HEK293 (cell line): ENCODE results near the gene KCNQ1.
A peak's percentile ranks its signal among the peaks of the same experiment; 100 is the strongest.

Experiments used
- CTCF ChIA-PET: fragments of 350-600 bp; formaldehyde crosslinking; extraction: SDS; loops from one replicate; lab custom pipeline; 2021; ENCODE audit warnings: antibody characterized with exemption; lab: Yijun Ruan, JAX
- POLR2A ChIA-PET: fragments of 300-600 bp; formaldehyde crosslinking; extraction: SDS; loops from one replicate; lab custom pipeline; 2020; ENCODE audit warnings: antibody characterized with exemption, inconsistent platforms; lab: Yijun Ruan, JAX
- H3K27ac ChIP-seq: fragments of 200-500 bp; sonication (Bioruptor generic); 2 replicates; pipeline ENCODE4 v1.5.1; 2014; ENCODE audit warnings: low read depth, low read length, control low read depth, inconsistent platforms; ENCODE audit errors: extremely low read depth
- H3K36me3 ChIP-seq, 2 experiments: fragments of 200-500 bp in 1 of 2; sonication (Bioruptor generic) in 1 of 2; 1 replicate in 1 of 2; 2 replicates in 1 of 2; pipeline ENCODE4 v1.5.1; 2014 to 2017; ENCODE audit warnings: inconsistent platforms in 2 of 2, low read length in 2 of 2; ENCODE audit not compliant: control insufficient read depth in 2 of 2, insufficient read depth in 1 of 2
- H3K4me1 ChIP-seq: fragments of 200-500 bp; sonication (Bioruptor generic); 2 replicates; pipeline ENCODE4 v1.5.1; 2014; ENCODE audit warnings: mild to moderate bottlenecking, low read length, inconsistent platforms; ENCODE audit not compliant: control insufficient read depth, insufficient read depth
- H3K4me3 ChIP-seq: 2 replicates; pipeline ENCODE4 v1.5.1; 2011; ENCODE audit warnings: low read depth, mild to moderate bottlenecking, control low read depth, low read length, moderate library complexity
- H3K9me3 ChIP-seq: fragments of 200-500 bp; sonication (Bioruptor generic); 2 replicates; pipeline ENCODE4 v1.5.1; 2014; ENCODE audit warnings: low read depth, low read length, inconsistent platforms; ENCODE audit not compliant: control insufficient read depth, insufficient read depth
- BCL11A ChIP-seq: fragments of 450-650 bp; formaldehyde crosslinking; IDR thresholded peaks from 2 replicates; pipeline ENCODE4 v1.5.1; 2016; ENCODE audit warnings: low read depth, missing biosample characterization, missing genetic modification characterization
- ZNF146 ChIP-seq: fragments of 450-650 bp; formaldehyde crosslinking; IDR thresholded peaks from 2 replicates; pipeline ENCODE4 v1.5.1; 2016; ENCODE audit warnings: missing biosample characterization, missing genetic modification characterization
- ZNF174 ChIP-seq: fragments of 450-650 bp; formaldehyde crosslinking; IDR thresholded peaks from 2 replicates; pipeline ENCODE4 v1.5.0; 2017; ENCODE audit warnings: missing biosample characterization, mild to moderate bottlenecking, missing genetic modification characterization
- ZNF354C ChIP-seq: fragments of 450-650 bp; formaldehyde crosslinking; IDR thresholded peaks from 2 replicates; pipeline ENCODE4 v1.5.1; 2016; ENCODE audit warnings: missing biosample characterization, missing genetic modification characterization, low read depth, borderline replicate concordance
- ZNF394 ChIP-seq: fragments of 450-650 bp; formaldehyde crosslinking; IDR thresholded peaks from 2 replicates; pipeline ENCODE4 v1.5.1; 2016; ENCODE audit warnings: missing biosample characterization, missing genetic modification characterization, mild to moderate bottlenecking, moderate library complexity, borderline replicate concordance
- ZNF544 ChIP-seq: fragments of 450-650 bp; formaldehyde crosslinking; IDR thresholded peaks from 2 replicates; pipeline ENCODE4 v1.5.0; 2017; ENCODE audit warnings: missing biosample characterization, missing genetic modification characterization
- ZNF549 ChIP-seq: fragments of 450-650 bp; IDR thresholded peaks from 2 replicates; pipeline ENCODE4 v1.5.1; 2018; ENCODE audit warnings: missing biosample characterization, missing genetic modification characterization, mild to moderate bottlenecking, inconsistent platforms, moderate library complexity
- ZNF707 ChIP-seq: fragments of 450-650 bp; formaldehyde crosslinking; IDR thresholded peaks from 2 replicates; pipeline ENCODE4 v1.5.1; 2016; ENCODE audit warnings: missing biosample characterization, missing genetic modification characterization
- ZNF747 ChIP-seq: fragments of 450-650 bp; formaldehyde crosslinking; IDR thresholded peaks from 2 replicates; pipeline ENCODE4 v1.5.1; 2016; ENCODE audit warnings: missing biosample characterization, missing genetic modification characterization
- TF ChIP-seq, protein P1 (sequence below): fragments of 450-650 bp; formaldehyde crosslinking; IDR thresholded peaks from 2 replicates; pipeline ENCODE4 v1.5.1; 2016; ENCODE audit warnings: missing biosample characterization, missing genetic modification characterization
- TF ChIP-seq, protein P2 (sequence below): fragments of 450-650 bp; formaldehyde crosslinking; IDR thresholded peaks from 2 replicates; pipeline ENCODE4 v1.5.1; 2016; ENCODE audit warnings: missing biosample characterization, missing genetic modification characterization
- TF ChIP-seq, protein P3 (sequence below): fragments of 450-650 bp; formaldehyde crosslinking; IDR thresholded peaks from 2 replicates; pipeline ENCODE4 v1.5.1; 2016; ENCODE audit warnings: missing biosample characterization, missing genetic modification characterization
- TF ChIP-seq, protein P4 (sequence below): sonication (generic); formaldehyde crosslinking; IDR thresholded peaks from 2 replicates; pipeline ENCODE4 v1.8.1; 2022; ENCODE audit warnings: mild to moderate bottlenecking, moderate library complexity, missing genetic modification reagents
- TF ChIP-seq, protein P5 (sequence below): fragments of 450-650 bp; formaldehyde crosslinking; IDR thresholded peaks from 2 replicates; pipeline ENCODE4 v1.5.1; 2016; ENCODE audit warnings: missing biosample characterization, missing genetic modification characterization

The KCNQ1 gene

DNA sequence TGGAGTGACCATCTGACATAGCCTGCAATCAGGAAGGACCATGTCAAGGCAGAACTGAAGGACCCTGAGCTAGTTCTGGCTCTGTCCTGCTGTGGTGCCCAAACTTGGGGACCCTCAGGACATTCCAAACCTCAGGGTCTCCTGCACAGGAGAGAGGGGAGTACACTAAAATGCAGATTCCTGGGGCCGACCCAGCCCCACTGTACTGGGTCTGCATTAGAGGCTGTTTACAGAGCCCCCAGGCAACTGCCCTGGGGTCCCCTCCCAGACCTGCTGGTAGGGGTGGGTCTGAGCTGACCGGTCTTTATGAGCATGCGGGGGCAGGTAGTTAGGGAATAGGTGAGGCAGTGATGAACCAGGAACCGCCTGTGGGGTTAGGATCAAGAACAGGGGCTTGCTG lies 7.3 kb upstream of the KCNQ1 start:
- TF ChIP-seq ZNF707 (tag by site-specific recombination) (no peak), ZNF544 (no peak), BCL11A (no peak), ZNF747 (tag by site-specific recombination) (no peak)
- TF ChIP-seq, protein P1, sequence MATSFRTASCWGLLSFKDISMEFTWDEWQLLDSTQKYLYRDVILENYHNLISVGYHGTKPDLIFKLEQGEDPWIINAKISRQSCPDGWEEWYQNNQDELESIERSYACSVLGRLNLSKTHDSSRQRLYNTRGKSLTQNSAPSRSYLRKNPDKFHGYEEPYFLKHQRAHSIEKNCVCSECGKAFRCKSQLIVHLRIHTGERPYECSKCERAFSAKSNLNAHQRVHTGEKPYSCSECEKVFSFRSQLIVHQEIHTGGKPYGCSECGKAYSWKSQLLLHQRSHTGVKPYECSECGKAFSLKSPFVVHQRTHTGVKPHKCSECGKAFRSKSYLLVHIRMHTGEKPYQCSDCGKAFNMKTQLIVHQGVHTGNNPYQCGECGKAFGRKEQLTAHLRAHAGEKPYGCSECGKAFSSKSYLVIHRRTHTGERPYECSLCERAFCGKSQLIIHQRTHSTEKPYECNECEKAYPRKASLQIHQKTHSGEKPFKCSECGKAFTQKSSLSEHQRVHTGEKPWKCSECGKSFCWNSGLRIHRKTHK (tag by site-specific recombination) = no peak
- H3K9me3 ChIP-seq = no peaks in the 10 kb centered on the region
- ChIA-PET POLR2A (no interaction called here), CTCF (interaction anchor here (0.9 to 4.3 kb wide), 2 partner anchors 17 to 95 kb away, joined by 4 to 24 read pairs; no protein-coding TSS in a partner anchor)
- no peaks in the 10 kb centered on the region for H3K4me1 ChIP-seq
- no peak overlapping the region for H3K27ac ChIP-seq
- H3K36me3 ChIP-seq = no peaks in the 10 kb centered on the region
- no peak overlapping the region for H3K4me3 ChIP-seq

DNA sequence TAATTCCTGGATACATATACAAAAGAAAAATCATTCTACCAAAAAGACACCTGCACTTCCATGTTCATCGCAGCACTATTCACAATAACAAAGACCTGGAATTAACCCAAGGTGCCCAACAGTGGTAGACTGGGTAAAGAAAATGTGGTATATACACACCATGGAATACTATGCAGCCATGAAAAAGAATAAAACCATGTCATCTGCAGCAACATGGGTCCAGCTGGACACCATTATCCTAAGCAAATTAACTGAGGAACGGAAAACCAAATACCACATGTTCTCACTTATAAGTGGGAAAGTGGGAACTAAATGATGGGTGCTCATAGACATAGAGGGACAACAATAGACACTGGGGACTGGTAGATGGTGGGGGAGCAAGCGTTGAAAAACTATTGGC lies 5.0 kb upstream of the KCNQ1 start:
- H3K36me3 ChIP-seq = no peaks in the 10 kb centered on the region
- ChIA-PET POLR2A (no interaction called here), CTCF (interaction anchor here (4.3 kb wide), 1 partner anchor 92 kb away, joined by 24 read pairs; no protein-coding TSS in a partner anchor)
- H3K4me1 ChIP-seq = no peaks in the 10 kb centered on the region
- H3K27ac ChIP-seq = no peak overlapping the region
- TF ChIP-seq ZNF174 (tag by site-specific recombination) (no peak), ZNF146 (tag by site-specific recombination) (peak; percentile 85), ZNF549 (no peak), ZNF354C (tag by site-specific recombination) (no peak)
- TF ChIP-seq, protein P2, sequence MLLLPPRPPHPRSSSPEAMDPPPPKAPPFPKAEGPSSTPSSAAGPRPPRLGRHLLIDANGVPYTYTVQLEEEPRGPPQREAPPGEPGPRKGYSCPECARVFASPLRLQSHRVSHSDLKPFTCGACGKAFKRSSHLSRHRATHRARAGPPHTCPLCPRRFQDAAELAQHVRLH (tag by site-specific recombination) = peak; percentile 59
- TF ChIP-seq, protein P3, sequence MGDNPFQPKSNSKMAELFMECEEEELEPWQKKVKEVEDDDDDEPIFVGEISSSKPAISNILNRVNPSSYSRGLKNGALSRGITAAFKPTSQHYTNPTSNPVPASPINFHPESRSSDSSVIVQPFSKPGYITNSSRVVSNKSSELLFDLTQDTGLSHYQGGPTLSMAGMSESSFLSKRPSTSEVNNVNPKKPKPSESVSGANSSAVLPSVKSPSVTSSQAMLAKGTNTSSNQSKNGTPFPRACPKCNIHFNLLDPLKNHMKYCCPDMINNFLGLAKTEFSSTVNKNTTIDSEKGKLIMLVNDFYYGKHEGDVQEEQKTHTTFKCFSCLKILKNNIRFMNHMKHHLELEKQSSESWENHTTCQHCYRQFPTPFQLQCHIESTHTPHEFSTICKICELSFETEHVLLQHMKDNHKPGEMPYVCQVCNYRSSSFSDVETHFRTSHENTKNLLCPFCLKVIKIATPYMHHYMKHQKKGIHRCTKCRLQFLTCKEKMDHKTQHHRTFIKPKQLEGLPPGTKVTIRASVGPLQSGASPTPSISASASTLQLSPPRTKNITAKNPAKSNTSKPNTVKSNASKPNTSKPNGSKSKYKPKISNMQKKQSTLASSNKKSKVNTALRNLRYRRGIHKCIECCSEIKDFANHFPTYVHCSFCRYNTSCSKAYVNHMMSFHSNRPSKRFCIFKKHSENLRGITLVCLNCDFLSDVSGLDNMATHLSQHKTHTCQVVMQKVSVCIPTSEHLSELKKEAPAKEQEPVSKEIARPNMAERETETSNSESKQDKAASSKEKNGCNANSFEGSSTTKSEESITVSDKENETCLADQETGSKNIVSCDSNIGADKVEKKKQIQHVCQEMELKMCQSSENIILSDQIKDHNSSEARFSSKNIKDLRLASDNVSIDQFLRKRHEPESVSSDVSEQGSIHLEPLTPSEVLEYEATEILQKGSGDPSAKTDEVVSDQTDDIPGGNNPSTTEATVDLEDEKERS (tag by site-specific recombination) = peak; percentile 59; the same call in 1 of the 2 replicates
- TF ChIP-seq, protein P4, sequence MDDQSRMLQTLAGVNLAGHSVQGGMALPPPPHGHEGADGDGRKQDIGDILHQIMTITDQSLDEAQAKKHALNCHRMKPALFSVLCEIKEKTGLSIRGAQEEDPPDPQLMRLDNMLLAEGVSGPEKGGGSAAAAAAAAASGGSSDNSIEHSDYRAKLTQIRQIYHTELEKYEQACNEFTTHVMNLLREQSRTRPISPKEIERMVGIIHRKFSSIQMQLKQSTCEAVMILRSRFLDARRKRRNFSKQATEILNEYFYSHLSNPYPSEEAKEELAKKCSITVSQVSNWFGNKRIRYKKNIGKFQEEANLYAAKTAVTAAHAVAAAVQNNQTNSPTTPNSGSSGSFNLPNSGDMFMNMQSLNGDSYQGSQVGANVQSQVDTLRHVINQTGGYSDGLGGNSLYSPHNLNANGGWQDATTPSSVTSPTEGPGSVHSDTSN (CRISPR knock-in tag) = no peak
- TF ChIP-seq, protein P5, sequence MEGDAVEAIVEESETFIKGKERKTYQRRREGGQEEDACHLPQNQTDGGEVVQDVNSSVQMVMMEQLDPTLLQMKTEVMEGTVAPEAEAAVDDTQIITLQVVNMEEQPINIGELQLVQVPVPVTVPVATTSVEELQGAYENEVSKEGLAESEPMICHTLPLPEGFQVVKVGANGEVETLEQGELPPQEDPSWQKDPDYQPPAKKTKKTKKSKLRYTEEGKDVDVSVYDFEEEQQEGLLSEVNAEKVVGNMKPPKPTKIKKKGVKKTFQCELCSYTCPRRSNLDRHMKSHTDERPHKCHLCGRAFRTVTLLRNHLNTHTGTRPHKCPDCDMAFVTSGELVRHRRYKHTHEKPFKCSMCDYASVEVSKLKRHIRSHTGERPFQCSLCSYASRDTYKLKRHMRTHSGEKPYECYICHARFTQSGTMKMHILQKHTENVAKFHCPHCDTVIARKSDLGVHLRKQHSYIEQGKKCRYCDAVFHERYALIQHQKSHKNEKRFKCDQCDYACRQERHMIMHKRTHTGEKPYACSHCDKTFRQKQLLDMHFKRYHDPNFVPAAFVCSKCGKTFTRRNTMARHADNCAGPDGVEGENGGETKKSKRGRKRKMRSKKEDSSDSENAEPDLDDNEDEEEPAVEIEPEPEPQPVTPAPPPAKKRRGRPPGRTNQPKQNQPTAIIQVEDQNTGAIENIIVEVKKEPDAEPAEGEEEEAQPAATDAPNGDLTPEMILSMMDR = no peak
- no peak overlapping the region for H3K4me3 ChIP-seq
- no peaks in the 10 kb centered on the region for H3K9me3 ChIP-seq

DNA sequence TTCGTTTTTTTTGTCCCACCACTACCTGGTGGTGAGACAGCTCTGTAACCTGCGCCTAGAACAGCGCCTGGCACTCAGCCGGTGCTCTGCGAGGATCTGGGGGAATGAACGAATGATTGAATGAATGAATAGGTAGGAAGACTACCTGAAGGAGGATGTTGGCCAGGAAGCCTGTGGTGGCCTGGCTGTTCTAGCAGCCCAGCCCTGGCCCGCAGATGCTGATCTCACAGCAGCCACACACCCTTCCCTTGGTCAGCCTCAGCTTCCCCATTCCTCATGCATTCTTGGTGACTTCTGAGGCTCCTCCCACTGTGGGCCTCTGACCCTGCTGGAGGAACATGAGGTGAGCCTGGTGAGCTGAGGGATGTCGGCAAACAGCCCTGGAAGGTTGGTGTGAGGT lies 4.2 kb upstream of the KCNQ1 start:
- CTCF ChIA-PET = no interaction called here
- no peaks in the 10 kb centered on the region for H3K9me3 ChIP-seq
- TF ChIP-seq ZNF394 (tag by site-specific recombination) = no peak
- TF ChIP-seq, all 188 proteins: peak for 0
- Histone ChIP-seq H3K4me3 (no peak overlapping the region), H3K27ac (no peak overlapping the region), H3K4me1 (no peaks in the 10 kb centered on the region), H3K36me3 (no peaks in the 10 kb centered on the region)
- POLR2A ChIA-PET = no interaction called here
